ENCODE data around the gene PRF1. TPM values are rescaled to one million over a fixed set of nuclear protein-coding genes. Genes with fewer than 3 reads are reported as not detected.
"Not testable (repeated sequence)": the region's sequence is repeated elsewhere in the genome, so short reads cannot be mapped to it uniquely, and the experiment has no call there.

The PRF1 gene
- total and polyA plus RNA-seq, 12 donors, result 0.17 to 4.1 (median 1.6) TPM

DNA sequence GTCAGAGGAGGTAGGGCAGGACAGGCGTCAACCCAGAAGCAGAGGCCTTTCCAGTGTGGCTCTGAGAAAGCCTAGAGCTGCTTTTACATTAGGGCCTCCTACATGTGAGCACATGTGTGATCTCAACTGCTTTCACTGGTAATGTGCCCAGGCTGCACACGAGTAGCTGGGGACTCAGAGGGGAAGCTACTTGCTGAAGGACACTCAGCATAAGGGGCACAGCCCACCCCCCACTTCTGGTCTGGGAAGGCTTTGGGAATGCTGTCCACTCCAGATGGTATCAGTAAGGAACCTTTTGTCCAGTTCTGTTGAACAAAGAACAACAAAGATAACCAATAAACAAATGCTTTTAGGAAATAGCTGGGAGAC is 18.9 kb downstream of the PRF1 start:
- no peaks in the 10 kb centered on the region for H3K36me3 ChIP-seq (replicated peaks in 1 of 2)
- no peak for TF ChIP-seq POLR2A (IDR thresholded peaks at IDR 0.05)
- TF ChIP-seq, protein P1, sequence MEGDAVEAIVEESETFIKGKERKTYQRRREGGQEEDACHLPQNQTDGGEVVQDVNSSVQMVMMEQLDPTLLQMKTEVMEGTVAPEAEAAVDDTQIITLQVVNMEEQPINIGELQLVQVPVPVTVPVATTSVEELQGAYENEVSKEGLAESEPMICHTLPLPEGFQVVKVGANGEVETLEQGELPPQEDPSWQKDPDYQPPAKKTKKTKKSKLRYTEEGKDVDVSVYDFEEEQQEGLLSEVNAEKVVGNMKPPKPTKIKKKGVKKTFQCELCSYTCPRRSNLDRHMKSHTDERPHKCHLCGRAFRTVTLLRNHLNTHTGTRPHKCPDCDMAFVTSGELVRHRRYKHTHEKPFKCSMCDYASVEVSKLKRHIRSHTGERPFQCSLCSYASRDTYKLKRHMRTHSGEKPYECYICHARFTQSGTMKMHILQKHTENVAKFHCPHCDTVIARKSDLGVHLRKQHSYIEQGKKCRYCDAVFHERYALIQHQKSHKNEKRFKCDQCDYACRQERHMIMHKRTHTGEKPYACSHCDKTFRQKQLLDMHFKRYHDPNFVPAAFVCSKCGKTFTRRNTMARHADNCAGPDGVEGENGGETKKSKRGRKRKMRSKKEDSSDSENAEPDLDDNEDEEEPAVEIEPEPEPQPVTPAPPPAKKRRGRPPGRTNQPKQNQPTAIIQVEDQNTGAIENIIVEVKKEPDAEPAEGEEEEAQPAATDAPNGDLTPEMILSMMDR (IDR thresholded peaks at IDR 0.05), result no peak
- intact Hi-C loops (cut with DNase I), result no loop called here
- H3K4me3 ChIP-seq, result no peak overlapping the region
- no peaks in the 10 kb centered on the region for H3K27me3 ChIP-seq
- no peak overlapping the region for H3K27ac ChIP-seq
- H3K9me3 ChIP-seq (replicated peaks in 1 of 3), result no peaks in the 10 kb centered on the region
- DNase-seq, result peak in 1 of 7 donors; percentile 3
- peaks cover 0 to 4% of the 10 kb centered on the region in 2 donors for H3K4me1 ChIP-seq (replicated peaks in 1 of 2)
- 84 to 87% (median 86%) methylated on average over 2 of the region's 2 CpGs for WGBS, 4 donors

DNA sequence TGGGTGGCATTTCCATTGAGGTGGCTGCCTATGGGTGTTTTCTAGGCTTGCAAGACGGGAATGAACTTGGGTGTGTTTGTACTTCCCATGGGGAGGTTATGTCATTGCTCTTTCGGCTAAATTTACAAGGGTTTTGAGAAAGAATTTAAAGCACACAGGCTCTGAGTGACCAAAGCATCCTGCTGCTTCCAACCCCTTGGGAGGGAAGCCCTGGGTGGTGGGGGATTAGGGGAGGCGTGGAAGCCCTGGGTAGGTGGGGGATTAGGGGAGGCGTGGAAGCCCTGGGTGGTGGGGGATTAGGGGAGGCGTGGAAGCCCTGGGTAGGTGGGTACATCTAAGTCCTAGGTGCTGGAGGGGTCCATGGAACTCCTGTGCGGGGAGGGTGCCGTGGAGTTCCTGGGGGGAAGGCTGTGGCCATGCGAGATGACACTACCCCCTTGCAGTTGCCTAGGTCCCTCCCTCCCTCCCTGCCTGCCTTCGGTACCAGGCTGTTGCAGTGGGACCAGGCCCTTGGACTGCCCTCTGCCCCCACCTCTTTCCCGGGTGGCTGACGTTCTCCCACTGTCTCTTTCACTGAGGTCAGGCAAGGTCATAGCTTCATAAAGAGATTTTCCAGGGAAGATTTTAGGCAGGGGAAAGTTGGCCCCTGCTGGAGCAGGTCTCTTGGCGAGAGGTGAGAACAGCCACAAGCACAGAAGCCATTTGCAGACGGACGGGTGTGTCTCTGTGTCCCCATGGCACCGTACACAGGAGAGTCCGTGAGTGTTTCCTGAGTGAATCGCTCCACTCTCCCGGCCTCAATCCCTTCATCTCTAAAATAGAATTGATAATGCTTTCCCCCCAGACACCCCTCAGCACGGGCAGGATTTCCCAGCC is 19.5 kb downstream of the PRF1 start:
- Histone ChIP-seq H3K27me3 (no peaks in the 10 kb centered on the region), H3K36me3 (replicated peaks in 1 of 2) (no peaks in the 10 kb centered on the region), H3K4me3 (no peak overlapping the region), H3K4me1 (replicated peaks in 1 of 2) (peaks cover 0 to 10% of the 10 kb centered on the region in 2 donors), H3K27ac (no peak overlapping the region), H3K9me3 (replicated peaks in 1 of 3) (no peaks in the 10 kb centered on the region)
- WGBS, 4 donors, result 84 to 89% (median 87%) methylated on average over 15 to 19 of the region's 19 CpGs
- TF ChIP-seq, protein P1 (IDR thresholded peaks at IDR 0.05), result no peak
- TF ChIP-seq POLR2A (IDR thresholded peaks at IDR 0.05), result no peak
- peak in 1 of 7 donors; percentile 2 for DNase-seq
- intact Hi-C loops (cut with DNase I), result no loop called here

DNA sequence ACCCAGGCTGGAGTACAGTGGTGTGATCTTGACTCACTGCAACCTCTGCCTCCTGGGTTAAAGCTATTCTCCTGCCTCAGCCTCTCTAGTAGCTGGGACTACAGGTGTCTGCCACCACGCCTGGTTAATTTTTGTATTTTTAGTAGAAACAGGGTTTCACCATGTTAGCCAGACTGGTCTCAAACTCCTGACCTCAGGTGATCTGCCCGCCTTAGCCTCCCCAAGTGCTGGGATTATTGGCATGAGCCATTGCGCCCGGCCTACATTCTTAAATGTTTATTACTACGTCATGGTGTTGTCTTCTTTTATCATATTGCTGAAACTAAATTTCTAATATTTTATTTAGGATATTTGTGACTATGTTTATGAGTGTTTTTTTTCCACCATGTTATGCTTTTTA is 21.4 kb downstream of the PRF1 start:
- H3K4me1 ChIP-seq (replicated peaks in 1 of 2), result peaks cover 4 to 19% of the 10 kb centered on the region in 2 donors
- H3K27ac ChIP-seq; H3K36me3 ChIP-seq (replicated peaks in 1 of 2); H3K27me3 ChIP-seq; H3K9me3 ChIP-seq (replicated peaks in 1 of 3); intact Hi-C loops (cut with DNase I); DNase-seq; H3K4me3 ChIP-seq: not testable (repeated sequence)
- 95 to 97% (median 97%) methylated on average over 5 of the region's 5 CpGs for WGBS, 4 donors

DNA sequence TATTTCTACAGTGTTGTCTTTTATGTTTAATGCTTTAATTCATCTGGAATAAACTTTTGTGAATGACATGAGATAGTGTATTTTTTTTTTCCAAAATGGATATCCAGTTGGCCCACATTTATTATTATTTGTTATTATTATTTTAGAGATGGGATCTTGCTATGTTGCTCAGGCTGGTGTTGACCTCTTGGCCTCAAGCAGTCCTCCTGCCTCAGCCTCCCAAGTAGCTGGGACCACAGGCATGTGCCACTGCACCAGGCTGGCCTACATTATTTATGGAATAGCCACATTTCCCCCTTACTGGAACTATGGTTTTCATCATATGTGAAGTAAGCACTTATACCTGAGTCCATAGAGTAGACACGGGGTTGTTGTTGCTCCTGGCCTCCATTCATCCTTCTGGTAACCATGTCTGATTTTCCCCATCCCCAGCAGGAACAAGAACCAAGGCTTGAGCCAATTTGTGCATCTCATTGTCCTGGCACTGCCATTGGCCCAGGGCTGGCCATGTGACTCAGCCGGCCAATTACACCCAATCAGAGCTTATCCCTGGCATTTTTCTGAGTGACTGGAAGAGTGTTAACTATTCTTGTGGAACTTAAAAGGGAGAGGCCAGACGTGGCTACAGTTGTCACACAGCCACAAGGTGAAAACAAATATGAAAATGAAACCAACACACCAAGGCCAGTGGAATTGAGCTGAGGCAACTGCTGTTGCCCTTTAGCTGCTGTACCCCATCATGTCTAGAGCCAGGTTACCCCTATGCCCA is 23.1 kb downstream of the PRF1 start:
- Histone ChIP-seq H3K4me3 (no peak overlapping the region), H3K27ac (no peak overlapping the region), H3K4me1 (replicated peaks in 1 of 2) (peaks cover 10 to 28% of the 10 kb centered on the region in 2 donors), H3K36me3 (replicated peaks in 1 of 2) (no peaks in the 10 kb centered on the region), H3K9me3 (replicated peaks in 1 of 3) (no peaks in the 10 kb centered on the region), H3K27me3 (no peaks in the 10 kb centered on the region)
- TF ChIP-seq, protein P1 (IDR thresholded peaks at IDR 0.05), result no peak
- no peak for TF ChIP-seq POLR2A (IDR thresholded peaks at IDR 0.05)
- 63 to 78% (median 74%) methylated on average over 3 of the region's 3 CpGs for WGBS, 4 donors
- intact Hi-C loops (cut with DNase I), result no loop called here
- DNase-seq, result no peak
